Measurements from ENCODE around the gene ZNF648.

The ZNF648 gene

DNA sequence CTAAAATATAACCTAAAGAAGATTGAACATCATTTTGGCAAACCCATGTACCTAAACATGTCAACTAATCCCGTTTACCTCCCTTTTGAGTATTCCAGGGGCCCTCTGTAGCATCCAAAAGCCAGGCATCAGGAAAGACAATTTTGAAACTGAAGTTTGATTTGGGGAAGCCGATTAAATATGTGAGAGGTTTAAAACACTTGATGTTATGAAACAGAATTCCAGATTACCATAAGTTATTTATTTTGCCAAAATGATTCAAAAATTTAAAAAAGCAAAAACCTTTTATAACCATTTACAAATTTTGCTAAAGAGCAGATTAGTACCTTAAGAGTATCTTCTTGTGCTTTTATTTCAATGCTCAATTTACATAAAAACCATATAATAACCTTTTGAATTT, 23.3 kb downstream of the ZNF648 start:
- H3K4me2 ChIP-seq (ENCODE audit: low read length) = no peak overlapping the region
- no peaks in the 10 kb centered on the region for H3K4me1 ChIP-seq
- H3K79me2 ChIP-seq = no peaks in the 10 kb centered on the region
- no peak overlapping the region for H3K4me3 ChIP-seq (ENCODE audit: low read depth, low read length)
- no peak overlapping the region for H3K27ac ChIP-seq
- H2AFZ ChIP-seq = no peak overlapping the region
- no peaks in the 10 kb centered on the region for H3K9me3 ChIP-seq (ENCODE audit: control insufficient read depth, low read length)
- TF ChIP-seq, protein P1, sequence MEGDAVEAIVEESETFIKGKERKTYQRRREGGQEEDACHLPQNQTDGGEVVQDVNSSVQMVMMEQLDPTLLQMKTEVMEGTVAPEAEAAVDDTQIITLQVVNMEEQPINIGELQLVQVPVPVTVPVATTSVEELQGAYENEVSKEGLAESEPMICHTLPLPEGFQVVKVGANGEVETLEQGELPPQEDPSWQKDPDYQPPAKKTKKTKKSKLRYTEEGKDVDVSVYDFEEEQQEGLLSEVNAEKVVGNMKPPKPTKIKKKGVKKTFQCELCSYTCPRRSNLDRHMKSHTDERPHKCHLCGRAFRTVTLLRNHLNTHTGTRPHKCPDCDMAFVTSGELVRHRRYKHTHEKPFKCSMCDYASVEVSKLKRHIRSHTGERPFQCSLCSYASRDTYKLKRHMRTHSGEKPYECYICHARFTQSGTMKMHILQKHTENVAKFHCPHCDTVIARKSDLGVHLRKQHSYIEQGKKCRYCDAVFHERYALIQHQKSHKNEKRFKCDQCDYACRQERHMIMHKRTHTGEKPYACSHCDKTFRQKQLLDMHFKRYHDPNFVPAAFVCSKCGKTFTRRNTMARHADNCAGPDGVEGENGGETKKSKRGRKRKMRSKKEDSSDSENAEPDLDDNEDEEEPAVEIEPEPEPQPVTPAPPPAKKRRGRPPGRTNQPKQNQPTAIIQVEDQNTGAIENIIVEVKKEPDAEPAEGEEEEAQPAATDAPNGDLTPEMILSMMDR (IDR thresholded peaks at IDR 0.05) = no peak
- H3K36me3 ChIP-seq (ENCODE audit: control insufficient read depth, insufficient read depth, low read length) = no peaks in the 10 kb centered on the region
- no peak overlapping the region for H3K9ac ChIP-seq
- H3K27me3 ChIP-seq (ENCODE audit: control insufficient read depth, insufficient read depth, low read length) = no peaks in the 10 kb centered on the region

DNA sequence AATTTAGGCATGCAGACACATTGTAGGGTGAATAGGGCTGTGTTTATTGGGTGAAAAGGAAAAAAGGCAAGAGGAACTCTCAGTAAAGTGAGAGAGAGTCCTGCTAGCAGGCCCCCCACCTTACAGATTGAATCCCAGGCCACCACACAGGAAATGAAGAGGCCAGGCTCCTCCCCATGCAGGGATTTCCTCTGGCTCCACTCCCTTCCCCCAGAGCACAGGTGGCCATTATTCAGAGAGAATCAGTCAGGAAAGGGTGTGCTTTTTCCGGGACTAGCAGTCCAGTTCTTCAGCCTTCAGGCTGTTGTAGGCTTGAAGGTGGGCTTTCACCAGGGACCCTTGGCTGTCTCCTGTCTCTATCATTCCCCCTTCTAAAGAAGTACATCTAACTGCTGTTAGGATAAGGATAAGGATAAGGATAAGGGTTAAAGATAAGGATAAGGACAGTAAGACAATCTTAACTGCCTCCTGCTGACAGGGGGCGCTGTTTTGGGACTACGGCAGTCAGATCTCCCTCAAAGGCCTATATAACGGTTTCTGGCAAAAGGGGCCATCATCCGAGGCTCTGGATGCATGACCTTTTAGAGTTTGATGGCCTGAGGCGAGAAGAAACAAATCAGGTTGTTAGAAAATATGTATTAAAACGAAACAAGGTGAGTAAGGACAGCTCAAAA, 26.3 kb downstream of the ZNF648 start:
- no peaks in the 10 kb centered on the region for H3K4me1 ChIP-seq
- no peak overlapping the region for H3K9ac ChIP-seq
- TF ChIP-seq, protein P1 (IDR thresholded peaks at IDR 0.05) = no peak

DNA sequence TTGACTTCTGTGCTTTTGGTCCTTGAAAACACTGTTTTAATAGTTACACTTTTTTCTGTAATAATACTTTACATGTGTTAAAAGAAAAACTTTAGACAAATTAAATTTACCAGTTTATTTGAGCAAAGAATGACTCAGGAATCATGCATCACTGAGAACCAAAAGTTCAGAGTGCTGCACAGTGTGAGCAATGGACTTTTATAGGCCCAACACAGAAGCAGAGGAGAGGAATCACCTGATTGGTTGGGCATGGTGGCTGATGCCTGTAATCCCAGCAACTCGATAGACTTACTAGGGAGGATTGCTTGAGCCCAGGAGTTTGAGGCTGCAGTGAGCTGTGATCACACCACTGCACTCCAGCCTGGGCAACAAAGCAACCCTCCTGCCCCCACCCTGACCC, 29.3 kb downstream of the ZNF648 start:
- Histone ChIP-seq H3K4me3 (ENCODE audit: low read depth, low read length) (no peak overlapping the region), H3K9me3 (ENCODE audit: control insufficient read depth, low read length) (no peaks in the 10 kb centered on the region), H3K4me1 (no peaks in the 10 kb centered on the region), H3K27me3 (ENCODE audit: control insufficient read depth, insufficient read depth, low read length) (no peaks in the 10 kb centered on the region), H3K4me2 (ENCODE audit: low read length) (no peak overlapping the region), H3K79me2 (no peaks in the 10 kb centered on the region), H3K36me3 (ENCODE audit: control insufficient read depth, insufficient read depth, low read length) (no peaks in the 10 kb centered on the region), H2AFZ (no peak overlapping the region), H3K27ac (no peak overlapping the region), H3K9ac (no peak overlapping the region)
- TF ChIP-seq, protein P1 (IDR thresholded peaks at IDR 0.05) = no peak

More for the DNA sequence above, 26.3 kb downstream of the ZNF648 start:
- H3K36me3 ChIP-seq (ENCODE audit: control insufficient read depth, insufficient read depth, low read length) = no peaks in the 10 kb centered on the region
- H3K27ac ChIP-seq = no peak overlapping the region
- no peak overlapping the region for H3K4me3 ChIP-seq (ENCODE audit: low read depth, low read length)
- H3K4me2 ChIP-seq (ENCODE audit: low read length) = no peak overlapping the region
- H2AFZ ChIP-seq = no peak overlapping the region
- H3K79me2 ChIP-seq = no peaks in the 10 kb centered on the region
- H3K9me3 ChIP-seq (ENCODE audit: control insufficient read depth, low read length) = no peaks in the 10 kb centered on the region
- H3K27me3 ChIP-seq (ENCODE audit: control insufficient read depth, insufficient read depth, low read length) = no peaks in the 10 kb centered on the region

DNA sequence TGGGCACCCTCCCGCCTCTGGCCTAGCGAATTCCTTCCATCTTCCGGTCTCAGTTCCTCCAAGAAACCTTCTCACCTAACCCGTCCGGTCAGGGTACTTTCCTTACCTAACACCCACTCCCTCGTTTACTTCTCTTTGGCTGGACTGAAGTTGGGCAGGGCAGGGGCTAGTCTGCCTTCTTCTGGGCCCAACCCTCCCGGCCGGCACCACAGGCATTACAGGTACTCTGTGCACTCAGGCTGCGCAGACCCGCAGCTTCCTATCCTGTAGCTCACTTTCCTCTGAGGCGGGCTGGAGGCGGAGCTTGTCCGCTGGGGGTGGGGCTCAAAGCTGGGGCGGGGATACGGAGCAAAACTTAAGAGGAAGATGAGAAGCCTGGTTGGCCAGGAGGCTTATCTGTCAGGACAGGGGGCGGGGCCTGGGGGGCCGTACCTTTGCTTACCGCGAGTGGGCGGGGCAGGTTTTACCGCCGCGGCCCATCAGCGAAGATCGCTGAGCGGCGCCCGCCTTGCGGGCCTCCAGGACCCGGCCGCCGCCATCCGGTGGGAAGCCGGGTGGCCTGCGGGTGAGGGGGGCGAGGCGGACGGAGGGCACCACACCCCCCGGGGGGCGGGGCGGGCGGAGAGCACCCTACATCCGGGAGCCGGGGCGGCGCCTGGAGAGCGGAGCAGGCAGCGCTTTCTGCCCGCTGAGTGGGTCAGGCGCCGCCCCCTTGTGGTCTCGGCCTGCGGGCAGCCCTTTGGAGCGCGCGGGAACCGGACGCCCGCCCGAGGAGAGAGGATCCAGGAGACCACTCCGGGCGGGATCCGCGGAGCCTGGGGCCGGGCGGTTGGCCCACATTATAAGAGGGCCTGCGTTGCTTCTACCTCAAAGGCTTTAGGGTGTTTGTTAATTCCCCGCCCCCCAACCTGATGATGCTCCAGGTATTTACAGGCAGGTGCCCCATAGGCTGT, 31.9 kb downstream of the ZNF648 start:
- TF ChIP-seq, protein P1 (IDR thresholded peaks at IDR 0.05) = peak; percentile 41
- Histone ChIP-seq H3K79me2 (no peaks in the 10 kb centered on the region), H3K27me3 (ENCODE audit: control insufficient read depth, insufficient read depth, low read length) (no peaks in the 10 kb centered on the region), H3K9me3 (ENCODE audit: control insufficient read depth, low read length) (no peaks in the 10 kb centered on the region), H3K9ac (no peak overlapping the region), H3K4me1 (no peaks in the 10 kb centered on the region), H2AFZ (peak overlapping the region; percentile 85), H3K4me3 (ENCODE audit: low read depth, low read length) (peak overlapping the region; percentile 75), H3K27ac (peak overlapping the region; percentile 90), H3K36me3 (ENCODE audit: control insufficient read depth, insufficient read depth, low read length) (no peaks in the 10 kb centered on the region), H3K4me2 (ENCODE audit: low read length) (peak overlapping the region; percentile 75)

Data from parathyroid adenoma (tissue), 2 donors.